SK-N-SH (cell line): ENCODE results near the gene ARHGEF17. TPM values are rescaled to one million over a fixed set of nuclear protein-coding genes. Genes with fewer than 3 reads are reported as not detected.

Source experiments
- CTCF ChIA-PET: fragments of 300-600, 350-600 bp; formaldehyde crosslinking; extraction: SDS; loops from one replicate; lab custom pipeline; 2021; lab: Yijun Ruan, JAX
- POLR2A ChIA-PET: fragments of 350-600 bp; sonication (Branson Sonifier 250); formaldehyde crosslinking; extraction: SDS; loops from one replicate; lab custom pipeline; 2020; ENCODE audit warnings: antibody characterized with exemption, inconsistent platforms; lab: Yijun Ruan, JAX
- DNase-seq: peaks from one replicate; pipeline ENCODE4 v3.0.0; 2012
- H2AFZ ChIP-seq: fragments of 200-600 bp; sonication (generic); 2 replicates; pipeline ENCODE4 v1.8.1; 2016; ENCODE audit warnings: antibody characterized with exemption, mild to moderate bottlenecking, low read depth
- H3F3A ChIP-seq: fragments of 200-600 bp; sonication (generic); replicated peaks from 2 replicates; pipeline ENCODE3; 2016; ENCODE audit warnings: antibody characterized with exemption, mild to moderate bottlenecking; ENCODE audit not compliant: insufficient read depth
- H3K27ac ChIP-seq, 2 experiments: fragments of 200-500 bp in 1 of 2; fragments of 200-600 bp in 1 of 2; sonication (Bioruptor generic) in 1 of 2; sonication (generic), shearing (Covaris generic) in 1 of 2; 2 replicates each; pipeline versions ENCODE4 v1.5.1 to v1.6.1; 2014 to 2016; ENCODE audit warnings: low read depth in 2 of 2, inconsistent platforms in 1 of 2, low read length in 1 of 2, mild to moderate bottlenecking in 1 of 2, mixed read lengths in 1 of 2
- H3K27me3 ChIP-seq: fragments of 200-600 bp; sonication (generic), shearing (Covaris generic); 2 replicates; pipeline ENCODE4 v1.6.1; 2016; ENCODE audit warnings: mixed run types; ENCODE audit not compliant: insufficient read depth
- H3K36me3 ChIP-seq, 2 experiments: fragments of 200-500 bp in 1 of 2; fragments of 200-600 bp in 1 of 2; sonication (Bioruptor generic) in 1 of 2; sonication (generic) in 1 of 2; replicated peaks in 1 of 2; 2 replicates each; pipeline versions ENCODE3 to v1.5.1; 2014 to 2016; ENCODE audit warnings: low read length in 1 of 2, mild to moderate bottlenecking in 1 of 2; ENCODE audit not compliant: insufficient read depth in 2 of 2, control insufficient read depth in 1 of 2
- H3K4me1 ChIP-seq, 2 experiments: fragments of 200-500 bp in 1 of 2; fragments of 200-600 bp in 1 of 2; sonication (Bioruptor generic) in 1 of 2; sonication (generic), shearing (Covaris generic) in 1 of 2; 2 replicates each; pipeline versions ENCODE4 v1.5.1 to v1.6.1; 2014 to 2016; ENCODE audit warnings: low read depth in 1 of 2, low read length in 1 of 2, mixed run types in 1 of 2; ENCODE audit not compliant: insufficient read depth in 2 of 2, control insufficient read depth in 1 of 2
- H3K4me2 ChIP-seq: fragments of 200-600 bp; sonication (generic), shearing (Covaris generic); 2 replicates; pipeline ENCODE4 v1.6.1; 2017; ENCODE audit warnings: mixed run types
- H3K4me3 ChIP-seq, 2 experiments: fragments of 200-500 bp in 1 of 2; fragments of 200-600 bp in 1 of 2; sonication (Bioruptor generic) in 1 of 2; sonication (generic), shearing (Covaris generic) in 1 of 2; 2 replicates each; pipeline versions ENCODE4 v1.5.1 to v1.8.1; 2014 to 2016; ENCODE audit warnings: low read depth in 2 of 2, inconsistent platforms in 1 of 2, low read length in 1 of 2, mild to moderate bottlenecking in 1 of 2, mixed read lengths in 1 of 2, moderate library complexity in 1 of 2
- H3K79me2 ChIP-seq: fragments of 200-600 bp; sonication (generic); 2 replicates; pipeline ENCODE4 v1.8.1; 2017; ENCODE audit warnings: mild to moderate bottlenecking; ENCODE audit not compliant: insufficient read depth
- H3K9ac ChIP-seq: fragments of 200-600 bp; sonication (generic); 2 replicates; pipeline ENCODE4 v1.6.1; 2017; ENCODE audit warnings: mixed run types
- H3K9me2 ChIP-seq: fragments of 200-600 bp; sonication (generic); 2 replicates; pipeline ENCODE4 v1.6.1; 2017; ENCODE audit warnings: mixed run types
- H3K9me3 ChIP-seq: fragments of 200-600 bp; sonication (generic); 2 replicates; pipeline ENCODE4 v1.6.1; 2017; ENCODE audit warnings: mixed run types, mild to moderate bottlenecking, moderate library complexity
- H4K20me1 ChIP-seq: fragments of 200-600 bp; sonication (generic); 2 replicates; pipeline ENCODE4 v1.6.1; 2017; ENCODE audit warnings: mild to moderate bottlenecking, mixed run types; ENCODE audit not compliant: insufficient read depth
- ELF1 ChIP-seq: IDR thresholded peaks from 2 replicates; pipeline ENCODE4 v1.4.0; 2012
- EP300 ChIP-seq, 2 experiments: IDR thresholded peaks; 2 replicates each; pipeline versions ENCODE4 v1.4.0 to v1.6.1; 2012; ENCODE audit warnings: borderline replicate concordance in 1 of 2, low read depth in 1 of 2, low read length in 1 of 2
- NRF1 ChIP-seq: IDR thresholded peaks from 2 replicates; pipeline ENCODE4 v1.6.1; 2012; ENCODE audit warnings: low read depth, mild to moderate bottlenecking, low read length
- RAD21 ChIP-seq: IDR thresholded peaks from 2 replicates; pipeline ENCODE4 v1.6.1; 2012; ENCODE audit warnings: mild to moderate bottlenecking, low read length
- SIN3A ChIP-seq: IDR thresholded peaks from 2 replicates; pipeline ENCODE4 v1.6.1; 2012; ENCODE audit warnings: low read depth, mild to moderate bottlenecking, low read length, moderate library complexity, borderline replicate concordance
- TAF1 ChIP-seq: IDR thresholded peaks from 2 replicates; pipeline ENCODE4 v1.6.1; 2012; ENCODE audit warnings: low read depth, mild to moderate bottlenecking, low read length, moderate library complexity, borderline replicate concordance
- TCF12 ChIP-seq: IDR thresholded peaks from 2 replicates; pipeline ENCODE4 v1.4.0; 2012
- TEAD4 ChIP-seq: IDR thresholded peaks from 2 replicates; pipeline ENCODE4 v1.4.0; 2012; ENCODE audit warnings: mild to moderate bottlenecking, borderline replicate concordance; ENCODE audit not compliant: insufficient read depth
- WGBS: methylation state at CpG from one replicate; pipeline ENCODE4 v1.1.6; 2017; ENCODE audit warnings: low lambda C conversion rate; 5-methylcytosine and 5-hydroxymethylcytosine counted together
- polyA plus RNA-seq, 3 experiments: library from polyadenylated mRNA; depleted of rRNA; stranded (reverse); fragments of >200 nt; gene quantifications; 2 replicates each; pipeline ENCODE4 v1.2.3, GENCODE V29; 2012
- TF ChIP-seq, protein P1 (sequence below): IDR thresholded peaks from 2 replicates; pipeline ENCODE4 v1.4.0; 2012; ENCODE audit warnings: low read depth, borderline replicate concordance
- TF ChIP-seq, protein P2 (sequence below): IDR thresholded peaks from 2 replicates; pipeline ENCODE4 v1.4.0; 2012; ENCODE audit warnings: low read depth, borderline replicate concordance

Gene ARHGEF17
- polyA plus RNA-seq, 1 of the 3 experiments (the other 2 are of a cell fraction) = 45.9 TPM

DNA sequence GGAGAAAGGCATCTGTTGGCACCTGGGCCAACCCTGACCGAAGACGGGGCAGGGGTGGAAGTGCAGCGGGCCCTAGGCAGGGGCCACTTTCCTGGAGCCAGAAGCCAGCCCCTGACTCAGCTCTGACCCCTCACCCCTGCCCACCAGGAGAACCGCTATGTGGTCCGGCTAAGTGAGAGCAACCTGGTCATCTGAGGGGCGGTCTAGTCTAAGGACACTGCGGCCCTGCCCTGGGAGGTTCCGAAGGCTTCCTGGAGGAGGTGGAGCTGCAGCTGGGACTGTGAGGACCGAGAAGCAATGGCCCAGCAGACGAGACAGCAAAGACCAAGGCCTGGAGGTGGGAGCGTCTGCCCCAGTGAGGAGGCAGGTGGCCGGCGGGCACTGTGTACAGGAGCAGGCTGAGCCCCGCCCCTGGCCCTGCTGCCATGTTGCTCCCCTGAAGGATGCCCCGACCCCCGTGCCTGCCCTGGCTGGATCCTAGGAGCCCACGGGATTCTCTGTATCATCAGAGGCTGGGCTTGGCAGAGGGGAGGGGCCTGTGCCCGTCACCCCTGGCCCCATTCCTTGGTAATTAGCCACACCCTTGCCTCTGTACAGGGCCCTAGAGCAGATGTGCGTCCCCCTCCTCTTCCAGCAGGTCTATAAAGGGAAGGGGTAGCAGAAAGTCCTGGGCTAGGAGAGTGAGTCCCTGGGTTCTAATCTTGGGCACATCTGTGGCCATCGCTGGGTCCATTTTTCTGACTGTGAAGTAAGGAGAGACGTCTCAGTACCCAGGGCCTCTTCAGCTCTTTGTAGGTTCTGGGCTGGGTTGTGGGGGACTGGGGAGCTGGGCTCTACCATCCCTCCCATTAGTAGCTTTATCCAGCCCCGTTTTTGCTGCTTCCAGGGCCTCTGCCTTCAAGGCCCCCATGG, 87.5 kb downstream of the ARHGEF17 start (continued):
- TF ChIP-seq ELF1 (no peak), NRF1 (no peak)

DNA sequence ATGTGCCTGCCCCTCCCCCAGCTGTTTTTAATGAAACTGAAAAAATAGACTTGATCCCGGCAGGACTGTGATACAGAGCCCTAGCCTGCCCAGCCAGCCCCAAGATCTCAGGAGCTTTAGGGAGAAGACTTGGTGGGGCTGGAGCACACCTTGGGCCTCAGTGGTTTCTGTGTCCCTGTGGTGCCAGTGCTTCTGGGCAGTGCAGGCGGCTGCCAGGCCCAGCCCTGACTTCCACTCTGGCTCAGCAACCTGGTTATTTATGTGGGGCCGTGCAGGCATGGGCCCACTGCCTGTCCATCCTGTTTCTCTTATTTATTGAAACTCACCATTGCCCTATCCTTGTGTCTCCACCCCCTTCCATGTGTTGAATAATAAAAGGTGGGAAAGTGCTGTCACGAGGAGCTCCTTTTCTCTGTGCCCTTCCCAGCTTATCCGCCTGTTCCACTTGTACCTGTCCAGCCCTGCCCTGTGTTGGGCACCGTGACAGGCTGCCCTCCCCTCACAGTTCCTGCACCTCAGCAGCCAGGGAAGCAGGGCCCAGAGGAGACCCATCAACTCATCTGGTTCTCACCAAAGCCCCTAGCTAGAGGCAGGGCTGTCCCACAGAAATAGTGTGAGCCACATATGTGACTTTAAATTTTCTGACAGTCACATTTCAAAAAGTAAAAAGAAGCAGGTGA, 88.3 kb downstream of the ARHGEF17 start:
- Histone ChIP-seq H3K9me3 (no peaks in the 10 kb centered on the region), H3K79me2 (no peaks in the 10 kb centered on the region), H3K27ac (no peak overlapping the region; a peak in 1 of 4 replicates), H3K4me2 (no peak overlapping the region), H3K36me3 (no peaks in the 10 kb centered on the region), H3K9ac (no peak overlapping the region), H3F3A (peaks cover 9% of the 10 kb centered on the region), H4K20me1 (peaks cover 3% of the 10 kb centered on the region; the same call in 1 of the 2 replicates), H3K27me3 (no peaks in the 10 kb centered on the region), H3K9me2 (no peaks in the 10 kb centered on the region), H2AFZ (no peak overlapping the region), H3K4me1 (no peaks in the 10 kb centered on the region; a peak in 1 of 4 replicates), H3K4me3 (no peak overlapping the region)
- CTCF ChIA-PET = interaction anchor here (1.2 to 10.0 kb wide), 10 partner anchors 13 to 265 kb away, joined by 3 to 71 read pairs (median 4); no protein-coding TSS in a partner anchor
- no peak for DNase-seq
- no peak for TF ChIP-seq RAD21
- TF ChIP-seq EP300 (IDR thresholded peaks at IDR 0.05; ENCODE audit: borderline replicate concordance in 1 of 2, low read depth in 1 of 2, low read length in 1 of 2) = no peak
- TF ChIP-seq TCF12 = no peak
- TF ChIP-seq, protein P1, sequence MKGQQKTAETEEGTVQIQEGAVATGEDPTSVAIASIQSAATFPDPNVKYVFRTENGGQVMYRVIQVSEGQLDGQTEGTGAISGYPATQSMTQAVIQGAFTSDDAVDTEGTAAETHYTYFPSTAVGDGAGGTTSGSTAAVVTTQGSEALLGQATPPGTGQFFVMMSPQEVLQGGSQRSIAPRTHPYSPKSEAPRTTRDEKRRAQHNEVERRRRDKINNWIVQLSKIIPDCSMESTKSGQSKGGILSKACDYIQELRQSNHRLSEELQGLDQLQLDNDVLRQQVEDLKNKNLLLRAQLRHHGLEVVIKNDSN = no peak
- no peak for TF ChIP-seq SIN3A
- TF ChIP-seq, protein P2, sequence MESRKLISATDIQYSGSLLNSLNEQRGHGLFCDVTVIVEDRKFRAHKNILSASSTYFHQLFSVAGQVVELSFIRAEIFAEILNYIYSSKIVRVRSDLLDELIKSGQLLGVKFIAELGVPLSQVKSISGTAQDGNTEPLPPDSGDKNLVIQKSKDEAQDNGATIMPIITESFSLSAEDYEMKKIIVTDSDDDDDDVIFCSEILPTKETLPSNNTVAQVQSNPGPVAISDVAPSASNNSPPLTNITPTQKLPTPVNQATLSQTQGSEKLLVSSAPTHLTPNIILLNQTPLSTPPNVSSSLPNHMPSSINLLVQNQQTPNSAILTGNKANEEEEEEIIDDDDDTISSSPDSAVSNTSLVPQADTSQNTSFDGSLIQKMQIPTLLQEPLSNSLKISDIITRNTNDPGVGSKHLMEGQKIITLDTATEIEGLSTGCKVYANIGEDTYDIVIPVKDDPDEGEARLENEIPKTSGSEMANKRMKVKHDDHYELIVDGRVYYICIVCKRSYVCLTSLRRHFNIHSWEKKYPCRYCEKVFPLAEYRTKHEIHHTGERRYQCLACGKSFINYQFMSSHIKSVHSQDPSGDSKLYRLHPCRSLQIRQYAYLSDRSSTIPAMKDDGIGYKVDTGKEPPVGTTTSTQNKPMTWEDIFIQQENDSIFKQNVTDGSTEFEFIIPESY = no peak
- TF ChIP-seq NRF1 = no peak
- TF ChIP-seq TAF1 = no peak
- TF ChIP-seq TEAD4 = no peak
- POLR2A ChIA-PET = no interaction called here
- 96% methylated on average over 6 of the region's 6 CpGs for whole genome bisulfite sequencing
